NCI-H2081 (cell line): ENCODE measurements around the gene PBOV1.
"Not testable (repeated sequence)": the region's sequence is repeated elsewhere in the genome, so short reads cannot be mapped to it uniquely, and the experiment has no call there.

Experiments used
- DNase-seq, 2 experiments: peaks; one replicate each; lab custom pipeline; 2025; lab: John Stamatoyannopoulos, UW

PBOV1 gene

DNA sequence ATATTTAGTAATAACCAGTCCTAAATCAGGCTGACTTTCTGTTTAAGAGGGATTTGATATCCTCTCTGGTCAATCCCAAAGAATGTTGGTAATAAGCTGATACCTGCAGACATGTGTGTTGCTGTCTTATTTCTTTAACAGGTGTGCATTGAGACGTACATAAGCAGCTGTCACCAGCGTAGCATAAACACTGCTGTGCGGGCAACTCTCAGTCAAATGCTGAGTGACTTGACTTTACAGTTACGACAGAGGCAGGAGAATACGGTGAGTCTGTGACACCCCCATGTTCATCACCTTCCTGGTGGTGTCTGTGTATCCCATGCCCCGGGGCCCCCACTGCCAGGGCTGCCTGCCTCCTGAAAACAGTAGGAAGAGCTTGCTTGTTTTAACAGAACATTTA is 20.1 kb upstream of the PBOV1 start:
- no peak for DNase-seq

DNA sequence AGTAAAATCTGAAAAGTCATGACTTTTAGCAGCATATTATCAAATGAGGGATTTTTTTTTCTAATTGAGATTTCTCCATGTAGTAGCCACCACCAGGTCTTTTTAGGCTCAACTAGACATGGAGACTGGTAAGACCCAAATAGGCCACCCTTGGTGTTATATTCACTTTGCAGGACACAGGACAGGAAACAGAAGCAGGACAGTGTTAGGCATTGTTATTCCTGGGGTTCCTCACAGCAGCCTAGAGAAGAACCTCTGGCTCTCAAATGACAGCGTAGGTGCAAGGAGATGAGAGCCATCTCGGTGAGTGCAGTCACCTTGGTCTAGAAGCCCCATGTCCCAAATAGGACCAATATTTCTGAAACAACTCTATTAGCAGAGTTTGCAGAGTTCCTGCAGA is 19.2 kb upstream of the PBOV1 start:
- no peak for DNase-seq

DNA sequence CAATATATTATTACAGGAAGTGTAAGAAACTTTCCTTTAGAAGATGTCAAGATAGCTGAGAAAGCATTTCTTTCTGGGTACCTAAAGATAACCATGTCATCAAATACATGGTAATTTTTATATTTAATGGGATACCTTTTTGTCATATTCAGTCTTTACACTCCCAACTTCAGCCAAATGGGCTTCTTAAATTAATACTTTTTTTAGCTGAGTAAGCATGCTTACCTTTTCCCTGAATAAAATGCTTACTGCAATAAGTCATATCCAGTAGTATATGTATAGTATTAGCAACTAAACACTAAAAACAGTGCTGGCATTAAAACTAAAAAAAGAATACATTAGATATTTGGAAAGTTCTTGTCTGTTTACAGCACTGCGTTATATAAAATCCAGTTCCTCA is 17.4 kb upstream of the PBOV1 start:
- DNase-seq, result no peak

DNA sequence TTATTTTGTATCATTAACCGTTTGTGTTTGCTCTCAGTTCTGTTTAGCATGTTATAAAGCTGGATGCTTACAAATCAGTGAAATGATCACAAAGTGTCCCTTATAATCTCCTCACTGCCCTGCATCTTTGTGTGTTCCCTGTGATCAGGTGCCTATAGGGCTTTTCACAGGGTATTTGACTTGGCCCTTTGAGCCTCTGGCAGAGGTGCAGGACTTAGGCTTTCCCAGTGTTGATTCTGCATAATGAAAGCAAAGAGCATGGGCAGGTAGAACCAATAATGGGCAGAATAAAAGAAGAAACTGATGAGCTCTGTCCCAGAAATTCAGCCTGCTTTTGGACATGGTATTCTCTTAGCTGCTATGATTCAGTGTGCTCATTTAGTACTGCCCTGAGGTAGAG is 16.9 kb upstream of the PBOV1 start:
- peak in 1 of 2 experiments; percentile 54 for DNase-seq

DNA sequence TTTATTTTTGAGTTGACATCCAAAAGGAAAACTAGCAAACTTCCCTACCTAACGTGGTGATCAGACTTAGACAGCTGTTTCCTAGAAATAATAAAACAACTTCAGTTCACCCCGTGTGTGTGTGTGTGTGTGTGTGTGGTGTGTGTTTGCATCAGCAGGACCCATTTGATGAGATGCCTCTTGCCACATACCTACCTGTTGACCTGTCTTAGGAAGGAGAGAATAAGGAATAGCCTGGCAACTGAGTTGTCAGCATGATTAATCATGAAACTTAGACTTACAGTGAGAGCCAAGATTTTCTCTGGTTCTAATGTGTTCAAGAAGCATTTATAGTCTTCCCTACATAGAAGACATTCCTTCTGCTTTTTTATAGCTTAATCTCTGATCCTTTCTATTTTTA is 16.1 kb upstream of the PBOV1 start:
- DNase-seq, result no peak

DNA sequence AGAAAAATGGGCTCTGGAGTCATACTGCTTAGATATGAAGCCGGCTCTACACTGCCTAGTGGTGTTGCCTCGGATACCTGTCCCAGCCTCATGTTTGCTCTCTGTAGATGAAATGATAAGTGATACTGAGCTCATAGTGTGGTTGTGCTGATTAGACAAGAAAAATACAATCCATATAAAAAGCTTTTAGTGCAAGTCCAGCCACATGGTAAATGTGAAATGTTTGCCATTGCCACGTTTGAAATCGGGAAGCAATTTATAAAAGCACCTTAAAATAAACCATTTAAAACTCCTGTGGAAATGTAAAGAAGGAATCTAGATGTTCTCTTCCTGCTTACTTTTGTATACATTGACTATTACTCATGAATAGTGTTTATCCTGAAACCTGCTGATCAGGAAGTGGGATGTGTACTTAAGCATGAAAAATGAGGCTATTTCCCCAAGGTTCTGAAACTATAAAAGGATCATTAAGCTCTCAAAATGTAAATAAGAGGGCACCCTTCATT is 13.1 kb upstream of the PBOV1 start:
- DNase-seq, result peak; percentile 38 to 86

DNA sequence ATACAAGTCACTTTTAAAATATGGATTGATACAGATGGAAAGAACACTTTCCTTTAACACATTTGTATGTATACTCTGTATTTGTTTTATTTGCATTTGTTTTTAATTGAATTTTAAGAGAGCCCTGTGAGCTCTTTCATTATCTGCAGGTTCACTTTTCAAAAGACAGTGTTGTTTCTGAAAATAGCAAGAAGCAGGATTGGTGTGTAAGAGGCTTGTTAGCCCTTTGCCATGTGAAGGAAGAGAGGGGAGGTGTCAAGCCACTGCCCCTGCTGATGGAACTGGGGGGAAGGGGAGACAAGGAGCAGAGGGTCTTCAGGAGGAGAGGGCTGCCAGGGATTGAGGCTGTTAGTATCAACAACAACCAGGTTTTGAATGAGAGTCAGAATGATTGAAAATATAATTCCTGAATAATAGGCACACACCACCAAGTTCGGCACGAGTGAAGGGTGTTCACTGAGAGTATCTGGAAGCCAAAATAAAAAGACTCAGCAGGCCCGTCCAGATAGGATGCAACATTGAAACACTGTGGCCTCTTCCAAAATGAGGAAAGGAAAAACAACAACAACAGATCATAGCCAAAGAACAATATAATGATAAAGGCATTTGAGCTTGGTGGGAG is 12.6 kb upstream of the PBOV1 start:
- no peak for DNase-seq

DNA sequence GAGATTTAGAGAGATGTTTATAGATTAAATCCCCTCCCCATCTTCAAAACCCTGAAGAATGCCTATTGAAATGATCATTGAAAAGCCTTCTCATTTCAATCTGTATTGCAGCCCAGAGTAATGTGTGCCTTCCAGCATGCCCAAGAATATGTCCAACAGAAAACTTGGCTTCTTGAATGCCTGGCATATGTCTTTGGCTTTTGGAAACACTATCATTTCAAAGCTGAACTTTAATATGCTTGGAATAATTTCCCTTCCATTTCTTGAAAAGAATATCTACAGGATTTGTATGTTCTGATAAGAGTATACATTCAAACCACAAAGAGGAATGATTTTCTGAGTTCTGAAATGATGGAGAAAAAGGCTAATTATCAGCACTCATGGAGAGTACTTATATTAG is 11.9 kb upstream of the PBOV1 start:
- DNase-seq, result no peak

DNA sequence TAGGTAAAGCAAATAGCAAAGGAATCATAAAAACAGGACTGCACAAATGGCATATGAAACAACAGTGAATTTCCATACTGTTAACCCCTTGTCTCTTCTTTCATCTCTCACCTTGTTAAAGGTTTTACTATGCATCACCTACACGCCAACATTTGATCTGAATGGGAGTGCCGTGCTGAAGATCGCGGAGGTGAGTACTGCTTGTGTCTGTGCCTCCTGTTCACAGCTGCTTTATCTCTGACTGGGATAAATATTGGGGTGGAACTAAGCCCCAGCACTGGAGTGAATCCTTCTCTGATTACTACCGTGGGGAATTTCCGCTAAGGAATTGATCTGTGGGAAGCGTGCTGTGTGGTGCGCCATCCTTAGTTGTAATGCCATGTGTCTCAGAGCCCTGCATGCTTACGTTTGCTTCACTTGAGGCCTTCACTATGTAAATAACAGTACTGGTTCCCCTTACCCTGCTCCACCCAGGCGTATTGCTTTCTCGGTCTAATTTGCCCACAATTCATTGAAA is 11.4 kb upstream of the PBOV1 start:
- DNase-seq, result peak in 1 of 2 experiments; percentile 10

DNA sequence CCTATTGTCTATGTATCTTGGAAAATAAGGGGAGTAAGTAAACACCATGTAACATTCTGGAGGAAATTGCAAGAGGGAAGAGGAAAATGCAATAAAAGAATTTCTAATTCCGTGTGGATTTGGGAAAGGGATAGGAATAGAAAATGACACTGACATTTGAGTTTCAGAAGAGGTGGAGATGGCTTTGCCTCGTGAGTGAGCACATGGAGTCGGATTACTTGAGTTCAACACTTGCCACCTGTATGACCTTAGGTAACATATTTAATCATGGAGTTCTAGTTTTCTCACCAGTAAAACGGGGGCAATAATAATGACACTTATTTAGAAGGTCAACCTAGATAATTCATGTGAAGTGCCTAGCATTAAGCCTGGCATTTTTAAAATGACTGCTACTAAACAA is 10.8 kb upstream of the PBOV1 start:
- no peak for DNase-seq

DNA sequence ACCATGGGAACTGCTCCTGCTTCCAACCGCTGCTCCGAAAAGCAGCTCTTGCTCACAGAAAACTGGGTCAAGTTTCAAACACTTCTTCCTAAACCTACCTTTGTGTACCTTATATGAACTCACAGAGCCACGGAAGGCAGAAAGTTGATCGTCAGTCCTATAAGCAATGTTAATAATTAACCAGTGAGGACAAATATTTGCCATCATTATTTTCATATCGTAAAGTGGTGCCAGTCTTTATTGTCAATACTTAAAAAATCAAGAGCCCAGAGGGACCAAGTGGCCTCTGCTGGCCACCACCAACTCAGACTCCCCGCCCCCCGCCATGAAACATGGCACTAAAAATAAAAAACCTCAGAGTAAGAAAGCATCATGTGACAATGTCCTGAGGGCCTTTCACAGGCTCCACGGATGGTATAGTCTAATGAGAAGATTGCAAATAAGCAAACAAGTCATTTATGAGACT is 9.1 kb upstream of the PBOV1 start:
- DNase-seq, result peak; percentile 16 to 65

DNA sequence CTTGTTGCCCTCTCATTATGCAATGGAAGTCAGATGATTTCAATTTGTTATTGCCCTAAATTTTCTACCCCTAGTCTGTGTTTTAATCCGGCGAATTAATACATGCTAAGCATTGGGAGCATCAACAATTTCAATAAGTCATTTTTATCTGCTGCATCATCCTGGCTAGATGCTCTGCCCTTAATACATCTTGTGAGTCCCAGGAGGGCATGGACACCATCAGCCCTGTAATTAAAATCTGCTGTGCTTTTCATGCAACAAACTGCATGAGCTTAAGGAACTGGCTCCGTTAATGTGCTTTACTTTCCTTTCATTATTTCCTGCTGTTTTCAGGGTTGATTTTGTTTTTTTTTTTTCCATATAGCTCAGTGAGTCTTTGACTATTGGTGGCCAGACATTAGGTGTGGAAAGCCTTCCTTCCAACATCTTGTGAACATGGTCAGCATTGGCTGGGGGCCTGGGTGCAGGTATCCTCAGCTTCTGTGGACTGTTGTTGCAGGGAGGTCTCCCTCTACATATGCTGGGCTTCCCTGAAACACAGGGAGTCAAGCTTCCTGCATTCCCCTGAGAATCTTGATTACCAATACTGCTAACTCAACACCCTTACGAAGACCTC is 8.5 kb upstream of the PBOV1 start:
- DNase-seq, result peak; percentile 18 to 43

DNA sequence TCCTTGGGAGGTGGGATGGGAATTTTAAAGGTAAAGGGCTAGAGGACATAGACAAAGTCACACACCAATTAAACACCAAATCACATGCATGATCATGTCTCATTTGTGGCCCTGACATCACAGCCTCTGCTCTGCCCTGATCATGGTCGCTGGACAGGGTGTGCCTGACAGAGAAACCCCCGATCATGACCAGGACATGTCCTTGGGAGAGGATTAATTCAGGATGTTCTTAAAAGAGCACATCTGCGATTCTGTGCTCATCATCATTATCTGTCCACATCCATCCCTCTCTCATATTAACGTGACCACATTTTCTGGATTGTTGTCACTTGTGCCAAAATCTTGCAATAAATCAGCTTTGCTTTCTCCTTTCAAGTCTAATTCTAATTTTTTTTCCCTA is 7.7 kb upstream of the PBOV1 start:
- no peak for DNase-seq

DNA sequence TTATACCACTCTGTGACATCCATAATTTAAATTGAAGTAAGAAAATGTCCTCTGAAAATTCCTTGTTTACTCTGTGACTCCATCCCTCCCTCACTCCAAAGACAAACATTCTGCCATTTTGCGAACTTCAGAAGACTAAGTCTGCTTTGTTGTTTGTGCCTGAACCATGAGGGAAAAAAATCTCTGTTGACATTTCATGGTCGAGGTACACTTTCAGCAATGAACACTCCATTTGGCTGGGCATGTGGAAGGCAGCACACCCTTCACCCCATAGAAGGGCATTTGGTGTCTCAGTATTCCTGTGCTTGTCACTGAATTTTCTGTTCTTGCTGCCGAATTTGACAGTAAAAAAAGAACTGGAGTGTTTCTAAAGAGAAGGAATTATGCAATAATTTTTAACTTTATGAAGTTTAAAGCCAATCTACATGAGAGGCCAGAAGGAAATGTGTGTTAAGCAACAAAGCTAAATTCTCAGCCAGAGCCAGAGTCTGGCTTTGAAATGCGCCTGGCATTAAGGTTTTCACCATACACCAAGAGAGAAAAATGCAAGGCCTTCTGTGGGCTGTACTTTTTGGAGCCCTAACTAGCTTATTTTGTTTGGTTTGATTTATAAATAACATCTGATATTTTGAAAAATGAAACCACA is 4.7 kb upstream of the PBOV1 start:
- DNase-seq, result no peak

DNA sequence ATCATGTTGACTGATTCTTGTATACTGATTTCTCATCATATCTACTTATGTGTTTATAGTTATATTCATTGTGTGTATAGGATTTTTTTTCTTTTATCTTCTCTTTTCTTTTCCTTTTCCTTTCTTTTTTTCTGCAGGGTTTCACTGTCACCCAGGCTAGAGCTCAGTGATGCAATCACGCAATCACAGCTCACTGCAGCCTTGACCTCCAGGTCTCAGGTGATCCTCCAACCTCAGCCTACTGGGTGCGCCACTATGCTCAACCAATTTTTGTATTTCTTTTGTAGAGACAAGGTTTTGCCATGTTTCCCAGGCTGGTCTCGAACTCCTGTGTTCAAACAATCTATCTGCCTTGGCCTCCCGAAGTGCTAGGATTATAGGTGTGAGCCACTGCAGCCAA is 1.6 kb upstream of the PBOV1 start:
- DNase-seq, result no peak

DNA sequence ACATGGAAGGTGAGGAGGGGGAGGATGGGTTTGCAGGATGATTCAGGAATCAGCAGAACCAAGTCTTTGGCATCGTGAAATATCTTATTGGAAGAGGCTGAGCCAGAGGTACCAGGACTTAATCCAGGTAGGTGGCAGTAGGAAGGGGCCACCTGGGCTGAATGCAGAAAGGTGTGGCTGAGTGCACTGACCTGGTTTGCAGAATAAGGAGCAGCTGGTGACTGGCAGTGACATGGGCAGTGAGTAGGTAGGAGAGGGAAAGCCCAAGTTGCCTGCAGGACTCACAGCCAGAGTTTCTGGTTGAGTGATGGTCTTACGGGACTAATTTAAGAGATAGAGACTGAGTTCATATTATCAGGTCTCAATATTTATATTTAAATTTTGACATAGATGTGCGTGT is 1.1 kb upstream of the PBOV1 start:
- DNase-seq, result no peak

DNA sequence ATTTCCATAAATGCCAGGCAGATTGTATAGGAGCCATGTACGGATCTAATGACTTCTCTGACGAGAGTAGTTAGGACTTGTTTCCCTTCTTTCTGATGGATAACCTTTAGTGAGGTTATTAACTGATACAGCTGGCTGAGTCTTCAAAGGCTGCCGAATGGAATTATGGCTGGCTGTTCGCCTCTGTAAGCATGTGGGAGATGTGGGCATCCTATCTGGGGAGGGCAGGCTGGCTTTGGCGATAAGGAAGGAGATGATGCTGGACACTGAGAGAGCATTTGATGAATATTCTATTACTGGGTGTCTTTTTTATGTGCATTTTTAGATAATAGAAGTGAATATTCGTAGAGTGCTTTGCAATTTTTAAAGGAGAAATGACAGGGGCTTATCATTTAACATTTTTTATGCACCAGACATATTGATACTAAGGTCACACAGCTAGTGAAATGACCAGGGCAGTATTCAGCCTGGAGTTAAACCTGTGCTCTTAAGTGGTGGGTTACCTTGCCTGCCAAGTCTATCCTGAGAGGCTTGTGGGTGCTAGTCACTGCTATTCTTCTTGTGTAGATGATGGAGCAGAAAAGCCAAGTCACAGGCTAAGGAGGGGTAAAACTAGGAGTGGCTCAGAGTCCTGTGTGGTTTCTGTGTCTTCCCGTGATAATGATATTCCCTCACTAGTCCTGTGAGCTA is 3.1 kb downstream of the PBOV1 start:
- DNase-seq, result no peak

DNA sequence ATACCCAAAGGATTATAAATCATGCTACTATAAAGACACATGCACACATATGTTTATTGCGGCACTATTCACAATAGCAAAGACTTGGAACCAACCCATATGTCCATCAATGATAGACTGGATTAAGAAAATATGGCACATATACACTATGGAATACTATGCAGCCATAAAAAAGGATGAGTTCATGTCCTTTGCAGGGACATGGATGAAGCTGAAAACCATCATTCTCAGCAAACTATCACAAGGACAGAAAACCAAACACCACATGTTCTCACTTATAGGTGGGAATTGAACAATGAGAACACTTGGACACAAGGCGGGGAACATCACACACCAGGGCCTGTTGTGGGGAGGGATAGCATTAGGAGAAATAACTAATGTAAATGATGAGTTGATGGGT is 5.8 kb downstream of the PBOV1 start:
- not testable (repeated sequence) for DNase-seq

DNA sequence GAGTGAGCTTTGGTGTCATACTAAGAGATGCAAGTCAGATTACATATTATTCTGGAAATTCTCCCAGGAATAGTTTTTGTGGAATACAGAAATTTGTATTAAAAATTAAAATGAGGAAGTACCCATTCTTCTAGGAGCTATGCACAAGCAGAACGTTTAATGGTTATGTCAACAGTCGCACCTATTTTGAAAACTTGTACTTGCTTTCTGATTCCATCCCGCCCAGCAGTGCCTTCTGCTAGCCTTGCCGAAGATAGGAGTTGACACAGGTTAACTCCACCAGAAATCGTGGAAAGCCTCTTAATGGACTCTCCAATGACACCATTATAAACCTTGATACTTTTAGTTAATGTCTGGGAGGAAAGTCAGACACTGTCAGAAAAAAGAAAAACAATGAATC is 6.7 kb downstream of the PBOV1 start:
- DNase-seq, result no peak

DNA sequence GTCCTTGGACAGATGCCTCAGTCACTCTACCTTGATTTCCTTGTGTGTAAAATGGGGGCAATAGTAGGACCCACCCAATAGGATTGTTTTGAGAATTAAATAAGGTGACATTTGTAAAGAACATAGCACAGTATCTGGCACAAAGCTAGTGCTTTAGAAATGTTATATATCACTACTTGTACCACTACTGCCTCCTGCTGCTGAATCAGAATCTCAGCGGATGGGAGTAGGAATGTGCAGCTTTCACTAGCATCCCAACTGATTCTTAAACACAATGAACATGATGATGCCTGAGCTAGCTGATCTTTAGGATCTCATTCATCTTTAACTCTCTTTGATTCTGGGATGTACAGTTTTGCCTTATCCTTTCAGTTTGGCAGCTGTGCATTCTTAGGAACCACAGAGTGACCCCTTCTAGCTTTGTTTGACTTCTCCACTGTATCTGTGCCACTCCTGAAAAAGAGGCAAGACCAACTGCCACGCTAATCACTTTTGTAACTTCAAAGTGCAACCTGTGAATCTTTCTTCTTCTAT is 7.2 kb downstream of the PBOV1 start:
- DNase-seq, result no peak

DNA sequence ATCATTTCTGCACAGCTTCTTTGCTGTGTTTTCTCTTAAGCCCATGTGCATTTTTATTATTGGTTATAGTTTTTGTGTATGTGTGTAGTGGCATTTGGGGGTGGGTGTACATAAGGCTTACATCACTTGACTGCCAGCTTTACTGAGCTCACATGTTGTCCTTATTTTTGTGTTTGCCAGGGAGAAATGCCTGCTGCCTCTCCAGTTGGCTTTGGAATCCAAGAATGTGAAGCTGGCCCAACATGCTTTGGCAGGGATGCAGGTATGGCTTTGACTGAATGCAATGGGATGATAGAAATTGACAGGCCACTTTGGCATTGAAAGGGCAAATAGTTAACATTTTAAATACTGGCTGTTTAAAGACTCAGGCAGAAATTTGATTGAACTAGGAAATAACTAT is 11.4 kb downstream of the PBOV1 start:
- DNase-seq, result no peak

DNA sequence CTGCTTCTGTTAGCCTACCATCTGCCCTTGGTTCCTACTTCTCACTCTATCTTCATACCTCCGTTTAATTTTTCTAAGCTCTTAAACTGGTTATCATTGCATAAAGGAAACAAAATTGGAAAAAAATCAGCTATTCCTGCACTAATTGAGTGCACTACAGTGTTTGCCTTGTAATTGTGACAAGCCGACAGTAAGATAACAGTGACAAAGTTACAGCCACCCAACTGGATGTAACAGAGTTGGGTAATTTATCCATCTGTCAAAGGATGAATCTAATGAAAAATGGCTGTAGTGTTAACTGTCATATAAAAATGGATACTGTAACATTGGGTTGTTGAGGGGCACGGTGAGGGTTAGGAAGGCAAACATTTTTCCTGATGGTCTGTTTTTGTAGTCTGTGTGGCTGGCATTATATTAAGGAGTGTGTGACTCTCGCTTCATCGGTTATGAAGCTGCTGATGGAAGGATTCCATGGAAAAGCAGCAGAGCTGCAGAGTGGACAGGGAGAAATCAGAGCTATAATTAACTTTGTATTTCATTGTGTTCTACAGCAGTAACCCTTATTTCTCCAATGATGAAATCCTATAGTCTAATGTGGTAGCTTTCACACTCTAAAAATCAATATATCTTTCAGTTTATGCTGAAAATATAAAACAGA is 12.7 kb downstream of the PBOV1 start:
- no peak for DNase-seq
